RWPE2 (cell line): ENCODE results near the gene NXF3.

Experiments
- ATAC-seq: fragments of 200-7000 bp; cut with Tn5 transposase; 3 replicates; pipeline ENCODE4 v1.9.1; 2021; ENCODE audit warnings: low read depth
- DNase-seq: peaks from one replicate; pipeline ENCODE4 v3.0.0-alpha.2; 2020; ENCODE audit warnings: low spot score
- H3K27ac ChIP-seq: fragments of 450-650 bp; 2 replicates; pipeline ENCODE4 v1.5.1; 2017; ENCODE audit warnings: mild to moderate bottlenecking; ENCODE audit not compliant: poor library complexity, severe bottlenecking
- H3K27me3 ChIP-seq: fragments of 250-450 bp; sonication (Bioruptor Pico); 2 replicates; pipeline ENCODE4 v1.5.1; 2021; ENCODE audit warnings: mild to moderate bottlenecking, moderate library complexity; ENCODE audit not compliant: insufficient read depth, poor library complexity, severe bottlenecking
- H3K36me3 ChIP-seq: fragments of 250-450 bp; sonication (Bioruptor Pico); 2 replicates; pipeline ENCODE4 v1.5.1; 2020; ENCODE audit warnings: low read depth, mild to moderate bottlenecking, moderate library complexity
- H3K4me1 ChIP-seq: fragments of 250-450 bp; sonication (Bioruptor Pico); 2 replicates; pipeline ENCODE4 v1.5.1; 2021; ENCODE audit warnings: mild to moderate bottlenecking, moderate library complexity; ENCODE audit not compliant: insufficient read depth, poor library complexity, severe bottlenecking
- H3K4me3 ChIP-seq: fragments of 250-450 bp; sonication (Bioruptor Pico); 2 replicates; pipeline ENCODE4 v1.5.1; 2021; ENCODE audit warnings: mild to moderate bottlenecking, moderate library complexity; ENCODE audit not compliant: severe bottlenecking
- H3K9me3 ChIP-seq: fragments of 250-450 bp; sonication (Bioruptor Pico); 2 replicates; pipeline ENCODE4 v1.5.1; 2021; ENCODE audit warnings: mild to moderate bottlenecking, moderate library complexity; ENCODE audit not compliant: severe bottlenecking
- TF ChIP-seq, protein P1 (sequence below): fragments of 450-650 bp; IDR thresholded peaks from one replicate; pipeline ENCODE4 v1.5.1; 2017; ENCODE audit warnings: mild to moderate bottlenecking, moderate library complexity; ENCODE audit not compliant: poor library complexity, severe bottlenecking

The NXF3 gene

DNA sequence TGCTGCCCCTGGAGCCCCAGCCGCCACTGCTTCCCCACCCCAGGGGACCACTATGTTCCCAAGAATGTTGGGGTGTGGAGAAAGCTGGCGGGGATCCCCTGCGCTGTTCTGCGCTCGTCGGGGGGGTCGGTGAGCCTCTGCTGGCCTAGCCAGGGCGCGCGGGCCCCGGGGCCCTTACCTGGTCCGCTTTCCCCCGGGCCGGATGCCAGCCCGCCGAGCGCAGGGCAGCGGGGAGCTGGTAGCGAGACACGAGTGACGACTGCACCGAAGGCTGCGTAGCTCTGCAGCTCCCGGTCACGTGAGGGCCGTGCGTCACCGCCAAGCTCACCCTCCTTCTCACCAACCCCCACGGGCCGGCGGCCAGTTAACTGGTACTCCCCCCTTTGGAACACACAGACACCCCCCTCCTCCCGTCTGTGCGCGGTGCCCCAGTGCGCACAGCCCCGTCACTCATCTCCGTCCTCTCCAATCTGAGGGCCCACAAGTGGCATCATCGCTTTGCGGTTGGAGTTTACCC is 29.0 kb downstream of the NXF3 start, which contains the start of gene BEX1:
Gene BEX1 (minus strand): TSS at position 254 of the 517 bp plus-strand sequence. CDS start 897 bp downstream, outside the sequence.
- TF ChIP-seq, protein P1, sequence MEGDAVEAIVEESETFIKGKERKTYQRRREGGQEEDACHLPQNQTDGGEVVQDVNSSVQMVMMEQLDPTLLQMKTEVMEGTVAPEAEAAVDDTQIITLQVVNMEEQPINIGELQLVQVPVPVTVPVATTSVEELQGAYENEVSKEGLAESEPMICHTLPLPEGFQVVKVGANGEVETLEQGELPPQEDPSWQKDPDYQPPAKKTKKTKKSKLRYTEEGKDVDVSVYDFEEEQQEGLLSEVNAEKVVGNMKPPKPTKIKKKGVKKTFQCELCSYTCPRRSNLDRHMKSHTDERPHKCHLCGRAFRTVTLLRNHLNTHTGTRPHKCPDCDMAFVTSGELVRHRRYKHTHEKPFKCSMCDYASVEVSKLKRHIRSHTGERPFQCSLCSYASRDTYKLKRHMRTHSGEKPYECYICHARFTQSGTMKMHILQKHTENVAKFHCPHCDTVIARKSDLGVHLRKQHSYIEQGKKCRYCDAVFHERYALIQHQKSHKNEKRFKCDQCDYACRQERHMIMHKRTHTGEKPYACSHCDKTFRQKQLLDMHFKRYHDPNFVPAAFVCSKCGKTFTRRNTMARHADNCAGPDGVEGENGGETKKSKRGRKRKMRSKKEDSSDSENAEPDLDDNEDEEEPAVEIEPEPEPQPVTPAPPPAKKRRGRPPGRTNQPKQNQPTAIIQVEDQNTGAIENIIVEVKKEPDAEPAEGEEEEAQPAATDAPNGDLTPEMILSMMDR, result no peak
- H3K4me1 ChIP-seq, result no peaks in the 10 kb centered on the region
- H3K9me3 ChIP-seq, result no peaks in the 10 kb centered on the region
- DNase-seq, result peak; percentile 61
- peak; percentile 87 for ATAC-seq
- H3K36me3 ChIP-seq, result no peaks in the 10 kb centered on the region
- peak within 1 kb of the TSS; percentile 29 for H3K4me3 ChIP-seq
- H3K27ac ChIP-seq, result no peak within 1 kb of the TSS
- no peaks in the 10 kb centered on the region for H3K27me3 ChIP-seq

DNA sequence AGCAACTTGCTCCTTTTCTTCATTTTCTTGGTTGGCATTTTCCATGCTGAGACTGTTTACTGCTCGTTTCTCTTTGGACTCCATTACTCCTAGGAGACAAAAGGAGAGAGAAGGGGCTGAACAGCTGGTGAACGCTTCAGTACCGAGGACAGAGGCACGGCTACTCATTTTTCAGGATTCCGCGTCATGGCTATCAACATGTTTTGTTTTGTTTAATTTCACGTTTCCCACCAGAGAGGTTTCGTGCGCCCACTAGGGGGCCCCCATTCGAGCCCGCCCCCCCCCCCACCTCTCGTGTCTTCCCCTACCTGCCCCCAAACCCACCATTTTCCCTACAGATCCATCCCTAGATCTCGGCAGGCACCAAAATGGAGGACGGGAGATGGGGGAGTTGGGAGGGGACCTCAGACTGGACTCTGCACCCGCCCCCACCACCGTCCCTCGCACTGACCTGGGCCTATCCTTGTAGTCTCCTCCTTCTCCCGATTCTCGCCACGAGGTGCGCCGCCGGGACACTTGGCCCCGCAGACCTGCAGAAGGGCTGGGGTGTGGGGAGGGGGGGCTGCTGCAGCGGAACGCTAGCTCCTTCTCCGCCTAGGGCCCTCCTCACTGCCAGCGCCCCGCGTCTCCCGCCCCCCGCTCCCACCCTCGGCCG is 29.6 kb downstream of the NXF3 start:
- H3K27ac ChIP-seq, result no peak overlapping the region

DNA sequence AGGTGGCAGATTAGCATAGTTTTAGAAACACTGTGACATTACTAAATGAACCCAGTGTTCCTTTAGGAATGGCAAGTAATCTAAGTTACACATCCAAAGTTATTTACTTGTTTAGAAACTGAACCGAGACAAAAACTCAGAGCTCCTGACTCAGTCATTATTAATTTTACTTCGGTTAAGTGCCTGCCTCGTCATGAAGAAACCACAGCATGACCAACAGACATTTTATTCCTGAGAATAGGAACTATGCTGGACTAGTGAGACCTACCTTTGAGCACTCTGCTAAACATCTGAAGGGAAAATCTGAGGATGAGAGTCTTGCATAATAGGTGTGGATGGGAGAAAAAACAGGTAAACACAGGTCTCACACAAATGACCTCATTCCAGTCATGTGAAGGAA is 31.5 kb downstream of the NXF3 start:
- Histone ChIP-seq H3K4me1 (no peaks in the 10 kb centered on the region), H3K9me3 (no peaks in the 10 kb centered on the region), H3K36me3 (no peaks in the 10 kb centered on the region), H3K27me3 (no peaks in the 10 kb centered on the region), H3K27ac (no peak overlapping the region), H3K4me3 (no peak overlapping the region)
- ATAC-seq (no peak), DNase-seq (no peak)
- TF ChIP-seq, protein P1, result no peak

More for the DNA sequence above, 29.6 kb downstream of the NXF3 start:
- H3K36me3 ChIP-seq, result no peaks in the 10 kb centered on the region
- no peak for DNase-seq
- H3K4me1 ChIP-seq, result no peaks in the 10 kb centered on the region
- no peaks in the 10 kb centered on the region for H3K9me3 ChIP-seq
- peak; percentile 67 for ATAC-seq
- H3K27me3 ChIP-seq, result no peaks in the 10 kb centered on the region
- H3K4me3 ChIP-seq, result peak overlapping the region; percentile 29
- TF ChIP-seq, protein P1, result peak; percentile 16

DNA sequence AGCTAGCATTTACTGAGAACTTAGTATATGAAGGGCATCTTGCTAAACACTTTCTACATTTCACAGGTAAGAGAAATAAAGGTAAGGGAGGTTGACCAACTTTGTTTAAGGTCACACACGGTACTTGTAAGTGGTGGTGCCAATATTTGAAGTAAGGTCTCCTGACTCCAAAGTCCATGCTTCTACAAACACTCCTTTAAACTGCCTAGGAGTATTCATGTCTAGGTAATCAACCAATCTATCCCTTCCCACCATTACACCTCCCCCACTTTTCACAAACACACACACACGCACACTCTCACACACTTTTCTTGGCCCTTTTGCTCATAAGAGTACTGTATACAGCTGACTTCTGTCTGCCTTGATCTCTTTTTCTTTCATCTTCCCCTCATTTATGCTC is 36.0 kb downstream of the NXF3 start:
- Histone ChIP-seq H3K36me3 (no peaks in the 10 kb centered on the region), H3K9me3 (no peaks in the 10 kb centered on the region), H3K27ac (no peak overlapping the region), H3K27me3 (no peaks in the 10 kb centered on the region), H3K4me1 (no peaks in the 10 kb centered on the region), H3K4me3 (no peak overlapping the region)
- TF ChIP-seq, protein P1, result no peak
- DNase-seq, result no peak
- no peak for ATAC-seq

DNA sequence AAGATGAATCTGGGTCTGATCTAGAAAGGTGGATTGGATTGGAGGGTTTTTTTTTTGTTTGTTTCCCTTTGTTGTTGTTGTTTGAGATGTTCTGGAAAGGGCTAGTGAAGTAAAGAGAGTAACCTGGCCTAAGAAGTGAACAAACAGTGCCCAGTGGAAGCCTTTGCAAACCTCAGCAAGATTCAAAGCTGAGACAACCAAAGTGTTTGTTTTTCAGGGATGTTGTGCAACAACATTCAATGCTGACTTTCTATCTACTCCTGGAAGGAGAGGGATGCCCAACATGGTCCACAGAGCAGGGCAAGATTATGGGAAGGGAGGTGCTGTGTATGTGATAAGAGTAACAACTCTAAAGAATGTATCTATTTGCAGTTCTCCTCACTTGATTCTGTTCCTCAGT is 40.3 kb downstream of the NXF3 start:
- H3K27ac ChIP-seq, result no peak overlapping the region
- TF ChIP-seq, protein P1, result no peak
- no peaks in the 10 kb centered on the region for H3K9me3 ChIP-seq
- DNase-seq (no peak), ATAC-seq (no peak)
- no peaks in the 10 kb centered on the region for H3K36me3 ChIP-seq
- no peak overlapping the region for H3K4me3 ChIP-seq
- H3K4me1 ChIP-seq, result no peaks in the 10 kb centered on the region
- H3K27me3 ChIP-seq, result no peaks in the 10 kb centered on the region
